GM19023 (cell line): Measurements from ENCODE around the gene CHORDC1.
"Not testable (repeated sequence)": the region's sequence is repeated elsewhere in the genome, so short reads cannot be mapped to it uniquely, and the experiment has no call there.

ENCODE experiments used
- ATAC-seq: cut with Tn5 transposase; IDR thresholded peaks from one replicate; pipeline ENCODE4 v1.9.1; 2021; ENCODE audit warnings: mild to moderate bottlenecking, moderate library complexity; ENCODE audit not compliant: unreplicated experiment

CHORDC1 gene

DNA sequence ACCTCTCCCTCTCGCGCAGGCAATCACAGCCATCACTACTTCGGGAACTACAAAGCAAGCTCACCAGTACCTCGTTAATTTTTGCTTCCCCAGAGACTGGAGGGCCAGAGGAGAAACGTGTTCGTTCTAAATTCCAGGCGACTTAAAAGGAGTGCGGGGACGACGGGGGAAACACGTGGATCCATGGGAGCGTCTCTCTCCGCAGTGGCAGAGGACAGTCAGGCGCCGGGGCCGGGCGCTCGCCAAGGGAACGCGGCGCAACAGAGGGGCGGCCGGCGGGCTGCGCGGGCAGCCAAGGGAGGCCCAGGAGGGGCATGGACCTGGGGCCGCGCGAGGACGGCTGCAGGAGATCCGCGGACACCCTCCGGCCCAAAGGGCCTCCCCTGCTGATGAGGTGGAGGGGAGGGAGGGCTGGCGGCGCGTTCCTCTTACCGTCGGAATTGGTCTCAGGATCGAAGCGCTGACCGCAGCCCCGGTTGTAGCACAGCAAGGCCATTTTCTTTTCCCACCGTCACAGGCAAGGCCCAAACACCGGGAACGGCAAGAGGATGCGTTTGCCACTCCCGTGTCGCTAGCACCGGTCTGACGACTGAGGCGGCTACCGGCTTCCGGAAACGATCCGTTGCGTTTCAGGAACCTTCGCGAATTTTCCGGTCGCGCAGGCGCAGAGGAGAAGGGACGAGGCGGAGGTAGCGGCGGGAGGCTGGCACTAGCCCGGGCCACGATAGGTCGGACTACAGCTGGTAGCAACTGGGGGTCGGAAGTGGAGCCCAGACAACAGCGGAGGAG, at the start of gene CHORDC1:
TSS of gene CHORDC1 (minus strand) at position 591 of the 789 bp plus-strand sequence. CDS start at position 496, 95 bp downstream.
- peak; percentile 93 for ATAC-seq

DNA sequence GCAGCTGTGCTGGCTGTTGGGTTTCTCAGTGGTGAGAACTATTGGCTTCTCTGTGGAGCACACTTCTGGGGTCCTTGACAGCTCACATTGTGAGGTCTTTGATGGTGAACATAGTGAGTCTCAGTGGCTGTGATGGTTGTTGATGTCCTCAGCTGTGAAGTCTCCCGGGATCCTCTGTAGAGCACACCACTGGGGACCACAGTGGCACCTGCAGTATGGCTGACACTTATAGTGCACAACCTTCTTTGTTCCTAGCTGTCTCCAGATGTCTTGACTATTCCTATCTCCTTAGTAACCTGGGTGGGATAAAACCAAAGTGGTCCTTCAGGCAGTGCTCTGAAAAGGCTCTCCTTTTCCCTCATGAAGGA, 34.3 kb upstream of the CHORDC1 start:
- ATAC-seq = no peak

DNA sequence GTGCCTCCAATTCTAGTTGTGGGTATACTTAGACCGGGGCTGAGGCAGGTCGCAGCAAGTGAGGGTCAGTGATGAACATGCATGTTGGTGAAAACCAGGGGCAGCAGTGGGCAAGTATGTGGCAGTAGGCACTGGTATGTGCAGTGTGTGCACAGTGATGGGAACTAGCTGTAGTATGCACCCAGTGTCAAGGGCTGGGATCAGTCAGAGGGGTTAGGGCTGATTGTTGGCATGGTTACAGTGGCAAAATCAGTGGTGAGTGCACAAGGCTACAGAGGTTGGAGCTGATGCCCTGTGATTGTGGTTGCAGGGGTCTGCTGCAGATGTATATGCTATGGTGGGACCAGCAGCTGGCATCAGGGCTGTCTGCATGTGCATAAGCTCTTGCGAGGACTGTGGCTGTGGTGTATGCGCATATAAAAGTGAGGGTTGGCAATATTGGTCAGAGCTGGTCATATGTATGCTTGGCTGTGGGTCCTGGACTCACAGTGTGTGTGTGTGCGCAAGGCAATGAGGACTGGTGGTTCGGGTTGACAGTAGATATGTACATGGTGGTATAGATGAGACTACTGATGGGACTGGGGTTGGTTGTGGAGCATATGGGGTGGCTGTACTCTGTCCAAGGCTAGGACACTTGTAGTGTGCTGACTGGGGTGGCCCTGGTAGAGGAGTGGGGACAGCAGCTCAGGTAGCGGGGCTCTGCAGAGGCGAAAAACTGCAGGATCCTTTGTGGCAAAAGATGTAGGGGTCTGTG, 33.7 kb upstream of the CHORDC1 start:
- ATAC-seq = no peak

DNA sequence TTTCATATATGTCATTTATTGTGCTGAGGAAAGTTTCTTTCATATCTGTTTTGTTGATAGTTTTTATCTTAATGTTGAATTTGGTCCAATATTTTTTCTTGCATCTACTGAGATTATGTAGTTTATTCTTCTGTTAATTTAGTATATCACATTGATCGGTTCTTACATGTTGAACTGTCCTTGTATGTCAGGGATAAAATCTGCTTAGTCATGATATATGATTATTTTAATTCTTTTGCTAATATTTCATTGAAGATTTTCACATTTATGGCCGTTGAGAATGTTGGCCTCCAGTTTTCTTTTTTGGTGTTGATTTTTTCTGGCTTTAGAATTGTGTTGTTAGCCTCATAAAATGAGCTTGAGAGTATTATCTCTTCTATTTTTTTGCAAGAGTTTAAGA, 31.2 kb upstream of the CHORDC1 start:
- ATAC-seq = no peak

DNA sequence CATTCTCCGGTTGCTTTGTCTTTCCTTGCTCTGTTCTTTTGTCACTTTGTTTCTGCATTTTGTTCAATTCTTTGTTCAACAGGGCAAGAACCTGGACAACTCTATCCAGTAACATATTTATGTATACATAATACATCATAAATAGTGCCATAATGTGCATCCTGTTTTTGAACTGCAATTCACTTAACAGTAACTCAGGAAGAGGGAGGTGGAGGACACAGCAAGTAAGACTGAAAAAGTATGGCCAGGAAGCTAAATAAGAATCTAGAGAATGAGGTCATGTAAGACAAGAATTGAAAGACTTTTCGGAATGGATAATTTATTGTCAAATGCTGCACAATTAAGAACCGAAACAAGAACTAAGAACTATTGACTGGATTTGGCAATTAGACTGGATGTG, 29.2 kb upstream of the CHORDC1 start:
- ATAC-seq = no peak

DNA sequence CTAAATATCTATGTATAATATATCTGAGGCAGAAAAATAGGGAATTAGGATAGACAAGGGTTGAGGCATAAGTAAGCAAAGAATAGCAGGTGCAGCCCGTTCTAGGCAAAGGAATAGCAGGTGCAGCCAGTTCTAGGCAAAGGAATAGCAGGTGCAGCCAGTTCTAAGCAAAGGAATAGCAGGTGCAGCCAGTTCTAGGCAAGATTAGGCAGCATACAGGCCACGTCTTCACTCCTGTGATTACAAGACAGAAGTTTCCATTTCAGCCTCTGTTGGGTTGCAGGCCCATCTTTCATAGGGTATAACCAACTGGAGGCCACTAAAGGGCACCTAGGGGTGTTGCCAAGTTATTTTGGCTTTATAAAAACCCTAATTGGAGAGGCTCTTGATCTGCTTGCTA, 28.8 kb upstream of the CHORDC1 start:
- no peak for ATAC-seq

DNA sequence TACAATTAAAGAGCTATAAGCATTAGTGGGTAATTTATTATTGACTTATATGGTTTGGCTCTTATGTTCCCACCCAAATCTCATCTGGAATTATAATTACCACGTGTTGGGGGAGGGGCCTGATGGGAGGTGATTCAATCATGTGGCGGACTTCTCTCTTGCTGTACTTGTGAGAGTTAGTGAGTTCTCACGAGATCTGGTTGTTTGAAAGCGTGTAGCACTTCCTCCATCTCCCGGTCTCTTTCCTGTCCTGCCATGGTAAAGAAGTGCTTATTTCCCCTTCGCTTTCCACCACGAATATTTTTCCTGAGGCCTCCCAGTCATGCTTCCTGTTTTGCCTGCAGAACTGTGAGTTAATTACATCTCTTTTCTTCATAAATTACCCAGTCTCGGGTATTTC, 28.1 kb upstream of the CHORDC1 start:
- no peak for ATAC-seq

DNA sequence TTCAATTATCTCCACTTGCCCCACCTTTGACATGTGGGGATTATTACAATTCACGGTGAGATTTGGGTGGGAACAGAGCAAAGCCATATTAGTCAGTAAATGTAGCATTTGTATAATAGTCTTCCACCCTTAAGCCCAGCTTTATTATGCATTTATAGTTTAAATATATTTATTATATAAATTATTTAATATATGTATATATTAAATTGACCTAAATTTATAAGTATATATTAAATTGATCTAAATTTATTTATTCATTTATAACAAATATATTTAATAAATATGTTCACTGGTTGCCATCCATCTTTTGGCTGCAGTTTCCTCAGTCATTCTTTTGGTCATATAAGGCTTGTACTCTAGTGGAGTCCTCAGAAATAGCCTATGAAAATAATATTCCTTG, 23.6 kb upstream of the CHORDC1 start:
- no peak for ATAC-seq

DNA sequence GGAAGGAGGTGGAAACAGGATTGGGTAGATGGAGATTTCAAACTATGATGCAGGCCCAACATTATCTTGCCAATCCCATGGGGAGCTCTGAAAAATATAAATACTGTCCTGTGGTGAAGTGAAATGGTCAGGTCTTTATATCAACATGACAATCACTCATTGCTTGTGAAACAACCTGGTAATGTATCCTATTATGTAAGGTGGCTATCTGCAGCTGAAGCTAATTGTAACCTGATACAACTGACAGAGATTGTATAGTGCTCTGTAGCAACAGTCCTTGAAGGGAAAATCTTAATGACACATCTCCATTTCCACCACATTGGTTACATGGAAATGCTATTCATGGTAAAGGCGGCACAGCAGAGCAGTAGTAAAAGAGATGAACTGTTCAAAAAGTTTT, 20.7 kb upstream of the CHORDC1 start:
- ATAC-seq = no peak

DNA sequence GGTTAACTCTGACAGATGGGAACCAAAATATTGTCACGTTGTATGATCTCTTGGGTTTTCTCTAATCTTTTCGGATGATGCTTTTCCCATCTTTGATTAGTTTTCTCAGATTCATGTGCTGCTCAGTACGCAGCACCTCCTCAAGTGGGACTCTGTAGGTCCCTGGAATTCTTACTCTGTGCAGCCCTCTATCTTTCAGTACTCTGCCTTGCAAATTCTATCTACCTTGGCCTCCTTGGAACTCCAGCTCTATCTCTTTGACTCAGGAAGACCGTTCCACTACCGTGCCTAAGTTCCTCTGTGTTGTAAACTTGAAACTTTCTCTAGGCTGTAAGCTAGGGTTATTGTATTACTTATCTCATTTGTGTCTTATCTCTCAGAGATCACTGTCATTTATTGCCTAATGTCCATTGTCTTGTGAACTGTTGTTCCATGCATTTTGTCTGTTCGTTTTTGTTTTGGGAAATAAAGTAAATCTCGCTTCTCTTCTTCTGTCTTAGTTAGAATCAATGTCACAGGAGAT, 20.1 kb upstream of the CHORDC1 start:
- no peak for ATAC-seq

DNA sequence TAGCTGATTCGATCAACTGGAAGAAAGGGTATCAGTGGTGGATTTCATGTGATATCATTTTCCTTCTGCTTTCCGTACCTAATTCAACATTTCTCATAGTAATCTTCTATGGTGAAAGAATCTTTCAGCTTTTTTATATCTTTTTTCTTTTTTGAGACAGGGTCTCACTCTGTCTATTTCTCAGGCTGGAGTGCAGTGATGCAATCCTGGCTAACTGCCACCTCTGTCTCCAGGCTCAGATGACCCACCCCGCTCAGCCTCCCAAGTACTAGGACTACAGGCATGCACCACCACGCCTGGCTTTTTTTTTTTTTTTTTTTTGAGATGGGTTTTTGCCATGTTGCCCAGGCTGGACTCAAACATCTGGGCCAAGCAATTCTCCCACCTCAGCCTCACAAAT, 18.6 kb upstream of the CHORDC1 start:
- no peak for ATAC-seq

DNA sequence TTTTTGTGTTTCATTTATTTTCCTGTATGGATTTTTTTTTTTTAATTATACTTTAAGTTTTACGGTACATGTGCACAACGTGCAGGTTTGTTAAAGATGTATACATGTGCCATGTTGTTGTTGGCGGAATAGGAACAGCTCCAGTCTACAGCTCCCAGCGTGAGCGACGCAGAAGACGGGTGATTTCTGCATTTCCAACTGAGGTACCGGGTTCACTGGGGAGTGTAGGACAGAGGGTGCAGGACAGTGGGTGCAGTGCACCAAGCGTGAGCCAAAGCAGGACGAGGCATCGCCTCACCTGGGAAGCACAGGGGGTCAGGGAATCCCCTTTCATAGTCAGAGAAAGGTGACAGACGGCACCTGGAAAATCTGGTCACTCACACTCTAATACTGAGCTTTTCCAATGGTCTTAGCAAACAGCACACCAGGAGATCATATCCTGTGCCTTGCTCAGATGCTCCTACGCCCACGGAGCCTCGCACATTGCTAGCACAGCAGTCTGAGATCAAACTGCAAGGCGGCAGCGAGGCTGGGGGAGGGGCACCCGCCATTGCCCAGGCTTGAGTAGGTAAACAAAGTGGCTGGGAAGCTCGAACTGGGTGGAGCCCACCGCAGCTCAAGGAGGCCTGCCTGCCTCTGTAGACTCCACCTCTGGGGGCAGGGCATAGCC, 17.3 kb upstream of the CHORDC1 start:
- ATAC-seq = not testable (repeated sequence)

DNA sequence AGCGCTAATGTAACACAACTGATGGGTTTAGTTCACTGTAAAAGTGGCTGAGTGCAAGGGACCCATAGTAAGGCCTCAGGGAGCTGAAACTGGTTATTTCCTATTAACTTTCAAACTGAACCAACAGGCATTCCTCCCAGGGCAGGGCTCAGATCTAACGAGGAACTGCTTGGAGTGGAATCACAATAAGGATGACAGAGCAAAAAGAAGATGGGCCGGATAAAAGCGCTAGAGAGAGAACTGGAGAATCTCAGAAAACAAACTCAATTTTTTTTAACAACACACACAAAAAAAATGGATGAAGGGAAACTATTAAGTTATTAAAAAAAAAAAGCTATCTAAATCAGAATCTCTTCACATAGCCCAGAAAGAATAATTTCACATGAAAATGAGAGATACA, 14.2 kb upstream of the CHORDC1 start:
- no peak for ATAC-seq

DNA sequence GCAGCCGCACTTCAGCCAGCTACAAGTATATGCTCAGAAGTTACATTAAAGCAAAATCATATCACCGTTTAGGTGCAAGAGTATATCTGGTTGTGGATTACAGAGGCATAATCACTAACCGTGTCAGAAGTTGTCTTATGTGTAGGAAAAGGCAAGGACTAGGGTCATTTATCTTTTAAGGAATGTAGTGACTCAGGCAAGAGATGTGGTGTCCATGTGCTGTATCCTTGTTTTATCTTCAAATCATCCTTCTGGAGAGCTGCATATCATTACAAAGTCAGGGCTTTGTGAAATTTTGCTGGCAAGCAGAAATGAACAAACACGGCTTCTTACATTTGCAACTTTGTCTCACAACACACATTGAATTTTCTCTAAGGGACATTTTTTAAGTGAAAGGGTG, 12.7 kb upstream of the CHORDC1 start:
- no peak for ATAC-seq

DNA sequence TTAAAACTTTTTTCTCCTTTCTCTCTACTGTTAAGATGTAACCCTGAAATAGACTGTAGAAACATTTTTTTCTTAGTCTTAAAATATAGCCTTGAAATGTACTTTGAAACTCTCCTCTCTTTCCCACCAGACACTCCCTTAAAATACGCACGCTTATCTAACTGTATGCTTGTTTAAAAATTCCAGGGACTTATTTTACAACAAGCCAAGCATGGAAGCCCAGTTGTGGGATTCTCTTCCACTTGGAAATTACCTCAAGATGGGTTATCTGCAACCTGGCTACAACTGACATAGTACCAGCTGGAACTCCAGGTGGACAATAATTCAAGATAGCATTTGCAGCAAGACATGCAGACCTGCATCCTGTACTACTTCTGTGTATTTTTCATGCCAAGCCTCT, 12.1 kb upstream of the CHORDC1 start:
- ATAC-seq = no peak

DNA sequence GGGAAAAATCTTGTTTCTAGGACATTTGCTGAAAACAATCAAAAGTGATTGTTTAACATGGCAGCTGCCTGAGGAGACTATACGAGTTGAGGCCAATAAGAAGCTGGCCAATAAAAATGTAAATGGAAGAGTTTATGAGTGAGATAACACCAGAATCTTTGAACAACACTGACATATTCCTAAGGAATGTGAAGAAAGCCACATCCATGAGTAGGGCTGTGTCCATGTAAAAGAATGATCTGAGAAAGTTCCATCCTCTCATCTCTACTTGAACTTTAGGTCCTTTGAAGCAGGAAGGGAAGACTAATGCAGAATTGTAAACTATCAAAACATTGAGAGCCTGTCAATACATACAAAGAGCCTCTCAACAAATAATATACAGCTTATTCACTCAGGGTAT, 6.9 kb upstream of the CHORDC1 start:
- ATAC-seq = no peak

DNA sequence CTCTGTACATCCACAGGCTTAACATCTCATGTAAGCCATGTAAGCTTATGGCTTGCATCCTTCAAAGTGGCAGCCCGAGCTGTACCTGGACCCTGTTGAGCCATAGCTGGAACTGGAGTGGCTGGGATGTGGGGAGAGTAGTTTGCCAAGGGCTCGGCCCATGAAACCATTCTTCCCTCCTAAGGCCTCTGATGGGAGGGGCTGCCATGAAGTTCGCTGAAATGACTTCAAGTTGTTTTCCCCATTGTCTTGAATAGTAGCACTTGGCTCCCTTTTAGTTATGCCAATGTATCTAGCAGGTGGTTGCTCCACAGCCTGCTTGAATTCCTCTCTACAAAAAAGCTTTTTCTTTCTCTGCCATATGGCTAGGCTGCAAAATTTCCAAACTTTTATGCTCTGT, 5.2 kb upstream of the CHORDC1 start:
- ATAC-seq = no peak

DNA sequence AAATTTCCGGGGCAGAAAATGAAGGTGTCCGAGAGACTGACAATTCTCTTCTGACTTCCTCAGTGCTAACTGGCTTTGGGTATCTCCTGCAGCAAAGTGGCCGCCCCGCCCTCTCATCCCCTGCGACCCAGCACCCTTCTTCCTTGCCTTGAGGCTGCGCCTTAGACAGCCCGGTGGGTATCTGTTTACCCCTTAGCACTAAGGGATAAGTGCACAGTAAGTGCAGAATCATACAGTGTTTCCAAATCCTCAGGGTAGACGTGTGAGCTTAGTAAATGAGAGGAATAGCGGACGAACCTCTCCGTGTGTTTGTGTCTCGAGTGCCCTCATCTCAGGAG, 368 bp upstream of the CHORDC1 start:
- peak; percentile 52 for ATAC-seq

DNA sequence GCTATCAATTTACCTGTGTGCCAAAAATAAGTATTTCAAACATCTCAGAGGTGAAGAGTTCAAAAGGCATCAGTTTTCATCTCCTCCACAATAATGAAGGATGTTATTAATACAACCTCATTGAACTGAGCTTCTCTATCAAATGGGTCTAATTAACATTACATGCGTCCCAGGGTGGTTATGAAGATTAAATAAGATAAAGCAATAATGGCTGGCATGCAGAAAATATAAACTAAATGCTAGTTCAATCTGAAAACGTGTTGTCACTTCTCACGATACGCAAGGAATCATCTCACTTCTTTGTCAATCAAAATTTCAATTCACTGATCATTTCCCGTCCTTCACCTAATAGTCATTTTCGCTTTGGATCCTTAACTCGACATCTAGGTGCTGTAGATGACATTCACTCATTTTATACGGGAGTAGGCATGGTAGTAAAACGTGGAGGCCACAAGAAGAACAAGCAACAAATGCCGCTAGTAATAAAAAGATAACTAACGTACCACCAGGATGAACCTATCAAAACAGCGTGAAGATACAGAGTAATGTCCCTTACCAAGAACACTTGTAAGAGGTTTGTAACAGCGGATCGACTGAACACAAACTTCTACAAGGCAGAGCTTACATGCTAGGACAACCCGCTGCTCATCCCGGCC, 918 bp downstream of the CHORDC1 start:
- ATAC-seq = peak; percentile 18

DNA sequence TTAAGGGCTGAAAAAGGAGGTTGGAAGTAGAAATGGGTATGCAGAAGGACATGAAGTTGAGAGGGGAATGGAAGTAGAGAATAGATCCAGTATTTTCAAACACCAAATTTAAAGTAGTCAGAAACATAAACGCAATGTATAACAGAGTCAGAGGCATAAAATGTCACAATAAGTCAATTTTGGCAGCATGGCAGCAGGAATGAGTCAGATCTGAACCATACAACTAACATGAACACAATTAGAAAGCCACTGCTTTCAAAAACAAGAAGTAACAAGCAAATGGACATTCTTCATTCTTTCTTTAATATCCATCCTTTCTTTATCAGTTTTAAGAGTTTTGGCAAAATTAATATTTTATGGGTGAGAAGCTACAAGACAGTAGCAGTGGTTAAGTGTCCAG, 2.5 kb downstream of the CHORDC1 start:
- ATAC-seq = no peak

DNA sequence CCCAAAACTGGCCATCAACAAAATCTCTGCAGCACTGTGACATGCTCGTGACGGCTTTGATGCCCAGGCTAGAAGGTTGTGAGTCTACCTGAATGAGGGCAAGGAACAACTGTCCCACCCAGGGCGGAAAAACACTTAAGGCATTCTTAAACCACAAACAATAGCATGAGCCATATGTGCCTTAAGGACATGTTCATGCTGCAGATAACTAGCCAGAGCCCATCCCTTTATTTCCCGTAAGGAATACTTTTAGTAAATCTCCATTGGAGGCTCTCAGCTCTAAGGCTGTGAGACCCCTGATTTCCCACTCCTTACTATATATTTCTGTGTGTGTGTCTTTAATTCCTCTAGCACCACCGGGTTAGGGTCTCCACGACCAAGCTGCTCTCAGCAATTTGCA, 3.4 kb downstream of the CHORDC1 start:
- no peak for ATAC-seq
